HEK293 (cell line): Measurements from ENCODE around the gene NLGN1.

Source experiments
- CTCF ChIA-PET: fragments of 350-600 bp; formaldehyde crosslinking; extraction: SDS; loops from one replicate; lab custom pipeline; 2021; ENCODE audit warnings: antibody characterized with exemption; lab: Yijun Ruan, JAX
- POLR2A ChIA-PET: fragments of 300-600 bp; formaldehyde crosslinking; extraction: SDS; loops from one replicate; lab custom pipeline; 2020; ENCODE audit warnings: antibody characterized with exemption, inconsistent platforms; lab: Yijun Ruan, JAX
- H3K27ac ChIP-seq: fragments of 200-500 bp; sonication (Bioruptor generic); 2 replicates; pipeline ENCODE4 v1.5.1; 2014; ENCODE audit warnings: low read depth, low read length, control low read depth, inconsistent platforms; ENCODE audit errors: extremely low read depth
- H3K36me3 ChIP-seq, 2 experiments: fragments of 200-500 bp in 1 of 2; sonication (Bioruptor generic) in 1 of 2; 1 replicate in 1 of 2; 2 replicates in 1 of 2; pipeline ENCODE4 v1.5.1; 2014 to 2017; ENCODE audit warnings: inconsistent platforms in 2 of 2, low read length in 2 of 2; ENCODE audit not compliant: control insufficient read depth in 2 of 2, insufficient read depth in 1 of 2
- H3K4me1 ChIP-seq: fragments of 200-500 bp; sonication (Bioruptor generic); 2 replicates; pipeline ENCODE4 v1.5.1; 2014; ENCODE audit warnings: mild to moderate bottlenecking, low read length, inconsistent platforms; ENCODE audit not compliant: control insufficient read depth, insufficient read depth
- H3K4me3 ChIP-seq: 2 replicates; pipeline ENCODE4 v1.5.1; 2011; ENCODE audit warnings: low read depth, mild to moderate bottlenecking, control low read depth, low read length, moderate library complexity
- H3K9me3 ChIP-seq: fragments of 200-500 bp; sonication (Bioruptor generic); 2 replicates; pipeline ENCODE4 v1.5.1; 2014; ENCODE audit warnings: low read depth, low read length, inconsistent platforms; ENCODE audit not compliant: control insufficient read depth, insufficient read depth
- GLI4 ChIP-seq: fragments of 450-650 bp; formaldehyde crosslinking; IDR thresholded peaks from 2 replicates; pipeline ENCODE4 v1.5.1; 2016; ENCODE audit warnings: missing biosample characterization, missing genetic modification characterization
- OSR2 ChIP-seq: fragments of 450-650 bp; formaldehyde crosslinking; IDR thresholded peaks from 2 replicates; pipeline ENCODE4 v1.5.1; 2016; ENCODE audit warnings: missing biosample characterization, missing genetic modification characterization
- PRDM10 ChIP-seq: fragments of 450-650 bp; formaldehyde crosslinking; IDR thresholded peaks from 2 replicates; pipeline ENCODE4 v1.5.1; 2016; ENCODE audit warnings: missing biosample characterization, missing genetic modification characterization
- REST ChIP-seq: fragments of 450-650 bp; formaldehyde crosslinking; IDR thresholded peaks from 2 replicates; pipeline ENCODE4 v1.5.1; 2016; ENCODE audit warnings: missing biosample characterization, missing genetic modification characterization
- SCRT1 ChIP-seq: fragments of 450-650 bp; formaldehyde crosslinking; IDR thresholded peaks from 2 replicates; pipeline ENCODE4 v1.5.1; 2016; ENCODE audit warnings: missing biosample characterization, missing genetic modification characterization, borderline replicate concordance
- ZNF155 ChIP-seq: fragments of 450-650 bp; formaldehyde crosslinking; IDR thresholded peaks from 2 replicates; pipeline ENCODE4 v1.5.1; 2016; ENCODE audit warnings: missing biosample characterization, missing genetic modification characterization
- ZNF354C ChIP-seq: fragments of 450-650 bp; formaldehyde crosslinking; IDR thresholded peaks from 2 replicates; pipeline ENCODE4 v1.5.1; 2016; ENCODE audit warnings: missing biosample characterization, missing genetic modification characterization, low read depth, borderline replicate concordance
- ZNF391 ChIP-seq: fragments of 450-650 bp; formaldehyde crosslinking; IDR thresholded peaks from 2 replicates; pipeline ENCODE4 v1.5.1; 2016; ENCODE audit warnings: low read depth, missing biosample characterization, missing genetic modification characterization, borderline replicate concordance
- ZNF449 ChIP-seq: fragments of 450-650 bp; formaldehyde crosslinking; IDR thresholded peaks from 2 replicates; pipeline ENCODE4 v1.5.1; 2017; ENCODE audit warnings: missing biosample characterization, mild to moderate bottlenecking, missing genetic modification characterization, moderate library complexity
- ZNF521 ChIP-seq: fragments of 450-650 bp; formaldehyde crosslinking; IDR thresholded peaks from 2 replicates; pipeline ENCODE4 v1.5.1; 2017; ENCODE audit warnings: missing biosample characterization, mild to moderate bottlenecking, missing genetic modification characterization
- ZNF610 ChIP-seq: fragments of 450-650 bp; formaldehyde crosslinking; IDR thresholded peaks from 2 replicates; pipeline ENCODE4 v1.5.1; 2016; ENCODE audit warnings: missing biosample characterization, missing genetic modification characterization, borderline replicate concordance
- ZNF645 ChIP-seq: fragments of 450-650 bp; formaldehyde crosslinking; IDR thresholded peaks from 2 replicates; pipeline ENCODE4; 2016; ENCODE audit warnings: missing biosample characterization, missing genetic modification characterization
- ZNF658 ChIP-seq: fragments of 450-650 bp; formaldehyde crosslinking; IDR thresholded peaks from 2 replicates; pipeline ENCODE4; 2016; ENCODE audit warnings: missing biosample characterization, missing genetic modification characterization
- ZNF768 ChIP-seq: fragments of 450-650 bp; formaldehyde crosslinking; IDR thresholded peaks from 2 replicates; pipeline ENCODE4 v1.5.1; 2018; ENCODE audit warnings: missing biosample characterization, mild to moderate bottlenecking, missing genetic modification characterization
- ZNF791 ChIP-seq: fragments of 450-650 bp; formaldehyde crosslinking; IDR thresholded peaks from 2 replicates; pipeline ENCODE4 v1.5.1; 2016; ENCODE audit warnings: missing biosample characterization, missing genetic modification characterization
- ZNF843 ChIP-seq: fragments of 450-650 bp; formaldehyde crosslinking; IDR thresholded peaks from 2 replicates; pipeline ENCODE4 v1.5.1; 2016; ENCODE audit warnings: missing biosample characterization, missing genetic modification characterization
- TF ChIP-seq, protein P1 (sequence below): fragments of 450-650 bp; formaldehyde crosslinking; IDR thresholded peaks from 2 replicates; pipeline ENCODE4 v1.5.1; 2016; ENCODE audit warnings: missing biosample characterization, missing genetic modification characterization
- TF ChIP-seq, protein P2 (sequence below): fragments of 450-650 bp; formaldehyde crosslinking; IDR thresholded peaks from 2 replicates; pipeline ENCODE4 v1.5.1; 2016; ENCODE audit warnings: missing biosample characterization, missing genetic modification characterization

NLGN1 gene

DNA sequence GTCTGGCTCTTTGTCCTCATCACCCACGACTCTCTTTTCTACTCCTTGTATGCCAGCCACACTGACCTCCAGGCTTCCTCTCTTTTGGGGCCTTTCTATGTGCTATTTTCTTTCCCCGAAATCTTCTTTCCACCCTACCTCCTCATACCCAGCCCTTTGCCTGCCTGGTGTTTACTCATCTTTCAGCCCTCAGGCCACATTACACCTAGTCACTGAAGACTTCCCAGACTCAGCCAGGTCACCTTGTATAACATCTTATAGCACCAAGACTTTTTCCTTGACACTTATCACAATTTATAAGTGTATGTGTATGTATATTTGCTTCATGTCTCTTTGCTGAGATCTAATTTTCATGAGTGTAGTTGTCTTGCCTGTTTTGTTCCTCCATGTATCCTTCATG lies 396.4 kb downstream of the NLGN1 start (continued):
- TF ChIP-seq ZNF610 = no peak

DNA sequence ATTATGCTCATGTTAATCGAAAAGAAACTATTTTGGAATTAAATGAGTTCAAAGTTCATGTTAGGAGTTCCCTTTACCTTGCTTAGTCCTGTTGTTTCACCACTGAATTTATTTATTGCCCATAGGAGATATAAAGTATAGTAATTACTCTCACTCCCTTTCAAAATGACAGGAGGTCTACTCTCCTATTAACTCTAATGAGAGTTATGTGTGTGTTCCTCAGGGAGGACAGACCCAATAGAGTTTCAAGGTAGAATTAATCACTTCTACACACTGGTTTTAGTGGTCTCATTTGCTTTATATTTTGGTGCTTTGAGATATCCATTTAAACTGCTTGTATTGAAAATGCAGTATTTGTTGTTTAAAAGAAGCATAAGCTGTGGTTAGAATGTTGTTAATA lies 398.9 kb downstream of the NLGN1 start:
- H3K27ac ChIP-seq = no peak overlapping the region
- no peak for TF ChIP-seq ZNF155 (tag by site-specific recombination)
- no peak for TF ChIP-seq REST
- TF ChIP-seq ZNF658 = no peak
- no peak for TF ChIP-seq ZNF645 (tag by site-specific recombination)
- TF ChIP-seq, protein P1, sequence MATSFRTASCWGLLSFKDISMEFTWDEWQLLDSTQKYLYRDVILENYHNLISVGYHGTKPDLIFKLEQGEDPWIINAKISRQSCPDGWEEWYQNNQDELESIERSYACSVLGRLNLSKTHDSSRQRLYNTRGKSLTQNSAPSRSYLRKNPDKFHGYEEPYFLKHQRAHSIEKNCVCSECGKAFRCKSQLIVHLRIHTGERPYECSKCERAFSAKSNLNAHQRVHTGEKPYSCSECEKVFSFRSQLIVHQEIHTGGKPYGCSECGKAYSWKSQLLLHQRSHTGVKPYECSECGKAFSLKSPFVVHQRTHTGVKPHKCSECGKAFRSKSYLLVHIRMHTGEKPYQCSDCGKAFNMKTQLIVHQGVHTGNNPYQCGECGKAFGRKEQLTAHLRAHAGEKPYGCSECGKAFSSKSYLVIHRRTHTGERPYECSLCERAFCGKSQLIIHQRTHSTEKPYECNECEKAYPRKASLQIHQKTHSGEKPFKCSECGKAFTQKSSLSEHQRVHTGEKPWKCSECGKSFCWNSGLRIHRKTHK (tag by site-specific recombination) = no peak
- TF ChIP-seq SCRT1 (tag by site-specific recombination) = no peak
- TF ChIP-seq ZNF768 = no peak
- TF ChIP-seq PRDM10 (tag by site-specific recombination) = no peak
- TF ChIP-seq ZNF391 (tag by site-specific recombination) = no peak
- TF ChIP-seq ZNF521 = no peak
- TF ChIP-seq ZNF843 = no peak
- TF ChIP-seq ZNF354C = no peak
- TF ChIP-seq, protein P2, sequence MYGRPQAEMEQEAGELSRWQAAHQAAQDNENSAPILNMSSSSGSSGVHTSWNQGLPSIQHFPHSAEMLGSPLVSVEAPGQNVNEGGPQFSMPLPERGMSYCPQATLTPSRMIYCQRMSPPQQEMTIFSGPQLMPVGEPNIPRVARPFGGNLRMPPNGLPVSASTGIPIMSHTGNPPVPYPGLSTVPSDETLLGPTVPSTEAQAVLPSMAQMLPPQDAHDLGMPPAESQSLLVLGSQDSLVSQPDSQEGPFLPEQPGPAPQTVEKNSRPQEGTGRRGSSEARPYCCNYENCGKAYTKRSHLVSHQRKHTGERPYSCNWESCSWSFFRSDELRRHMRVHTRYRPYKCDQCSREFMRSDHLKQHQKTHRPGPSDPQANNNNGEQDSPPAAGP (tag by site-specific recombination) = no peak
- TF ChIP-seq OSR2 (tag by site-specific recombination) = no peak
- TF ChIP-seq GLI4 (tag by site-specific recombination) = no peak
- no peak for TF ChIP-seq ZNF791 (tag by site-specific recombination)
- TF ChIP-seq ZNF449 (tag by site-specific recombination) = no peak
- TF ChIP-seq, all 188 proteins: peak for 0
- Histone ChIP-seq H3K36me3 (no peaks in the 10 kb centered on the region), H3K9me3 (no peaks in the 10 kb centered on the region), H3K4me3 (no peak overlapping the region), H3K4me1 (no peaks in the 10 kb centered on the region)
- POLR2A ChIA-PET = no interaction called here
- CTCF ChIA-PET = no interaction called here
